ENCODE data around the gene MAN2B2. TPM values are rescaled to one million over a fixed set of nuclear protein-coding genes. Genes with fewer than 3 reads are reported as not detected.
"Not testable (repeated sequence)": the region's sequence is repeated elsewhere in the genome, so short reads cannot be mapped to it uniquely, and the experiment has no call there.

MAN2B2 gene
- total RNA-seq, 1 experiment from 2014 or later, result 30.9 TPM

DNA sequence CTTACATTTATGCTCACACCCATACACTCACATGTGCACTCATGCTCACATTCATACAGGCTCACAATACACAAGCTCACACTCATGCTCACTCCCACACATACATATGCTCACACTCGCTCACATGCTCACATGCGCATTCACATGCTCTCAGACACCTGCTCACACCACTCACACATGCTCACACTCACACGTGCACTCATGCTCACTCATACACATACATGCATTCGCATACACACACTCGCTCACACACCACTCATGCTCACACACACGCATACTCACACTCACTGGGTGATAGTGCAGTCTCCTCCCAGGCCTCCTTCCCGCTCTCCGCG is 90.3 kb downstream of the MAN2B2 start:
- no TSS peak for BruUV-seq (replicated peaks)
- CTCF ChIA-PET, result no interaction called here
- Mint-ChIP-seq H3K27me3 (ENCODE audit: unreplicated experiment) (peaks cover 35% of the 10 kb centered on the region), H3K36me3 (ENCODE audit: insufficient read depth, unreplicated experiment) (no peaks in the 10 kb centered on the region), H3K4me3 (ENCODE audit: low read depth, unreplicated experiment) (no peak overlapping the region), H3K9me3 (ENCODE audit: low read depth, unreplicated experiment) (no peaks in the 10 kb centered on the region), H3K4me1 (ENCODE audit: low read depth, unreplicated experiment) (no peaks in the 10 kb centered on the region), H3K27ac (ENCODE audit: unreplicated experiment) (no peak overlapping the region)
- no peak for DNase-seq
- intact Hi-C loops (cut with micrococcal nuclease; ENCODE audit: unreplicated experiment), result loop anchor here (10.0 kb wide), 1 partner anchor 120 kb away; no protein-coding TSS in a partner anchor
- TF ChIP-seq, protein P1, sequence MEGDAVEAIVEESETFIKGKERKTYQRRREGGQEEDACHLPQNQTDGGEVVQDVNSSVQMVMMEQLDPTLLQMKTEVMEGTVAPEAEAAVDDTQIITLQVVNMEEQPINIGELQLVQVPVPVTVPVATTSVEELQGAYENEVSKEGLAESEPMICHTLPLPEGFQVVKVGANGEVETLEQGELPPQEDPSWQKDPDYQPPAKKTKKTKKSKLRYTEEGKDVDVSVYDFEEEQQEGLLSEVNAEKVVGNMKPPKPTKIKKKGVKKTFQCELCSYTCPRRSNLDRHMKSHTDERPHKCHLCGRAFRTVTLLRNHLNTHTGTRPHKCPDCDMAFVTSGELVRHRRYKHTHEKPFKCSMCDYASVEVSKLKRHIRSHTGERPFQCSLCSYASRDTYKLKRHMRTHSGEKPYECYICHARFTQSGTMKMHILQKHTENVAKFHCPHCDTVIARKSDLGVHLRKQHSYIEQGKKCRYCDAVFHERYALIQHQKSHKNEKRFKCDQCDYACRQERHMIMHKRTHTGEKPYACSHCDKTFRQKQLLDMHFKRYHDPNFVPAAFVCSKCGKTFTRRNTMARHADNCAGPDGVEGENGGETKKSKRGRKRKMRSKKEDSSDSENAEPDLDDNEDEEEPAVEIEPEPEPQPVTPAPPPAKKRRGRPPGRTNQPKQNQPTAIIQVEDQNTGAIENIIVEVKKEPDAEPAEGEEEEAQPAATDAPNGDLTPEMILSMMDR (IDR thresholded peaks at IDR 0.05; ENCODE audit: unreplicated experiment), result no peak

DNA sequence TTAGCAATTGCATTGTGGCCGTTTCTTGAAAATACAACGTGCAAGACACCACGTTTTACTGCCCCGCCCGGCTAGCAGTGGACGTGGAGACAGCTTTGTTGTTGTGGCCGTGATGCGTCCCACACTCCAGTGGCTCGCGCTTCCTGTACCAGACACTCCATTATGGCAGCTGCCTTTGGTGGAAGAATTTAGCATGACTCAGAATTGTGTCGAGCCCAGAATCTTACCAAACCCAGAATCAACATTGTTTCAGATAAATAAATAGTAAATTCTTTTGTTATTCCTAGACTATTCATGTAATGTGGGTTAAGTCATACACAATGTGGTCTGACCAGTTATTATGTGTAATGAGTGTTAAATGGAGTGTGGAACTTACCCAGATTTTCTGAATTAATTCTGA is 93.4 kb downstream of the MAN2B2 start:
- H3K27ac Mint-ChIP-seq (ENCODE audit: unreplicated experiment), result no peak overlapping the region
- peaks cover 3% of the 10 kb centered on the region for H3K36me3 Mint-ChIP-seq (ENCODE audit: insufficient read depth, unreplicated experiment)
- CTCF ChIA-PET, result no interaction called here
- peaks cover 4% of the 10 kb centered on the region for H3K27me3 Mint-ChIP-seq (ENCODE audit: unreplicated experiment)
- H3K4me1 Mint-ChIP-seq (ENCODE audit: low read depth, unreplicated experiment), result no peaks in the 10 kb centered on the region
- no peak overlapping the region for H3K4me3 Mint-ChIP-seq (ENCODE audit: low read depth, unreplicated experiment)
- no TSS peak for BruUV-seq (replicated peaks)
- no peak for DNase-seq
- no peaks in the 10 kb centered on the region for H3K9me3 Mint-ChIP-seq (ENCODE audit: low read depth, unreplicated experiment)
- TF ChIP-seq, protein P1 (IDR thresholded peaks at IDR 0.05; ENCODE audit: unreplicated experiment), result no peak
- intact Hi-C loops (cut with micrococcal nuclease; ENCODE audit: unreplicated experiment), result loop anchor here (10.0 kb wide), 1 partner anchor 124 kb away; no protein-coding TSS in a partner anchor

DNA sequence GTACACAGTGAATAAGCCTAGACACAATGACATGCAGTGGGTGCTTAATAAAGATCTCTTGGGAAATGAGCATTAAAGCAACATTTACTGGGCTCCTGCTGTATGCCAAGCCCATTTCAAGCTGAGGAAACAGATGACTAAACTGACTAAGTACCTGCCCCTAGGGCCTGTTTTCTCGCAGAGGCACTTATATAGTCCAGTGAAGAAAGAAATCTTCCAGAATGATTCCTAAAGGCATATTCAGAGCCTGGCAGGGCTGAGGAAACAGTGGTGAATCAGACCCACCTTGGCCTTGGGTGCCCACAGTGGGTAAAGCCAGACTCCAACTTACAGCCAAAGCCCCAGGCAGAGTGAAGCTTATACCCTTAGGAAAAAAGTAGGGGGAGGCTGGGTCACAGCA is 96.7 kb downstream of the MAN2B2 start:
- intact Hi-C loops (cut with micrococcal nuclease; ENCODE audit: unreplicated experiment), result no loop called here
- no TSS peak for BruUV-seq (replicated peaks)
- TF ChIP-seq, protein P1 (IDR thresholded peaks at IDR 0.05; ENCODE audit: unreplicated experiment), result no peak
- Mint-ChIP-seq H3K9me3 (ENCODE audit: low read depth, unreplicated experiment) (no peaks in the 10 kb centered on the region), H3K27me3 (ENCODE audit: unreplicated experiment) (no peaks in the 10 kb centered on the region), H3K27ac (ENCODE audit: unreplicated experiment) (no peak overlapping the region), H3K4me3 (ENCODE audit: low read depth, unreplicated experiment) (no peak overlapping the region), H3K36me3 (ENCODE audit: insufficient read depth, unreplicated experiment) (peaks cover 32% of the 10 kb centered on the region), H3K4me1 (ENCODE audit: low read depth, unreplicated experiment) (peaks cover 18% of the 10 kb centered on the region)
- no peak for DNase-seq
- CTCF ChIA-PET, result no interaction called here

DNA sequence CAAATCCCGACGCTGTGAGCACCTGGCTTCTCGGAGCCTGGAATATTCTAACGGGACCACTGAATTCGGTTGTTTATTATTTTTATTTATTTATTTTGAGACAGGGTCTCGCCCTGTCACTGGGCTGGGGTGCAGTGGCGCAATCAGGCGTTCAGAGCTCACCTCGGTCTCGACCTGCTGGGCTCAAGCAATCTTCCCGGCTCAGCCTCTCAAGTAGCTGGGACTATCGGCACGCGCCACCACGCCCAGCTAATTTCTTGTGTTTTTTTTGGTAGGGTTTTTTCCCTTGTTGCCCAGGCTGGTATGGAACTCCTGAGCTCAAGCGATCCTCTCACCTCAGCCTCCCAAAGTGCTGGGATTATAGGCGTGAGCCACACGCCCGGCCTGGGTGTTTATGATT is 97.1 kb downstream of the MAN2B2 start:
- H3K27ac Mint-ChIP-seq (ENCODE audit: unreplicated experiment), result no peak overlapping the region
- CTCF ChIA-PET, result no interaction called here
- H3K4me1 Mint-ChIP-seq (ENCODE audit: low read depth, unreplicated experiment), result peaks cover 23% of the 10 kb centered on the region
- intact Hi-C loops (cut with micrococcal nuclease; ENCODE audit: unreplicated experiment), result no loop called here
- TF ChIP-seq, protein P1 (IDR thresholded peaks at IDR 0.05; ENCODE audit: unreplicated experiment), result no peak
- no peaks in the 10 kb centered on the region for H3K27me3 Mint-ChIP-seq (ENCODE audit: unreplicated experiment)
- no peaks in the 10 kb centered on the region for H3K9me3 Mint-ChIP-seq (ENCODE audit: low read depth, unreplicated experiment)
- H3K36me3 Mint-ChIP-seq (ENCODE audit: insufficient read depth, unreplicated experiment), result peaks cover 37% of the 10 kb centered on the region
- H3K4me3 Mint-ChIP-seq (ENCODE audit: low read depth, unreplicated experiment), result no peak overlapping the region
- no peak for DNase-seq
- BruUV-seq (replicated peaks), result no TSS peak

DNA sequence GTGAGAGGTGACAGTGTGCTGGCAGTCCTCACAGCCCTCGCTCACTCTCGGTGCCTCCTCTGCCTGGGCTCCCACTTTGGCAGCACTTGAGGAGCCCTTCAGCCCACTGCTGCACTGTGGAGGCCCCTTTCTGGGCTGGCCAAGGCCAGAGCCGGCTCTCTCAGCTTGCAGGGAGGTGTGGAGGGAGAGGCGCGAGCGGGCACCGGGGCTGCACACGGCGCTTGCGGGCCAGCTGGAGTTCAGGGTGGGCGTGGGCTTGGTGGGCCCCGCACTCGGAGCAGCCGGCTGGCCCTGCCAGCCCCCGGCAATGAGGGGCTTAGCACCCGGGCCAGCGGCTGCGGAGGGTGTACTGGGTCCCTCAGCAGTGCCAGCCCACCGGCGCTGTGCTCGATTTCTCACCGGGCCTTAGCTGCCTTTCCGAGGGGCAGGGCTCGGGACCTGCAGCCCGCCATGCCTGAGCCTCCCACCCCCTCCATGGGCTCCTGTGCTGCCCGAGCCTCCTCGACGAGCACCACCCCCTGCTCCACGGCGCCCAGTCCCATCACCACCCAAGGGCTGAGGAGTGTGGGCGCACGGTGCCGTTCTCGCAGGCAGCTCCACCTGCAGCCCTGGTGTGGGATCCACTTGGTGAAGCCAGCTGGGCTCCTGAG is 97.7 kb downstream of the MAN2B2 start:
- DNase-seq; H3K27ac Mint-ChIP-seq (ENCODE audit: unreplicated experiment); H3K27me3 Mint-ChIP-seq (ENCODE audit: unreplicated experiment); CTCF ChIA-PET; BruUV-seq (replicated peaks); H3K9me3 Mint-ChIP-seq (ENCODE audit: low read depth, unreplicated experiment); intact Hi-C loops (cut with micrococcal nuclease; ENCODE audit: unreplicated experiment); H3K4me3 Mint-ChIP-seq (ENCODE audit: low read depth, unreplicated experiment): not testable (repeated sequence)
- Mint-ChIP-seq H3K36me3 (ENCODE audit: insufficient read depth, unreplicated experiment) (peaks cover 39% of the 10 kb centered on the region), H3K4me1 (ENCODE audit: low read depth, unreplicated experiment) (peaks cover 23% of the 10 kb centered on the region)
